ENCODE measurements around the gene BORCS8. TPM values are rescaled to one million over a fixed set of nuclear protein-coding genes. Genes with fewer than 3 reads are reported as not detected.

The BORCS8 gene
- total RNA-seq, 2 donors from 2014 or later, result 27.8 to 27.9 TPM

GRCh38 chr19:19159534-19159933 lies 32.4 kb downstream of the BORCS8 start:
- no peak for DNase-seq
- Histone ChIP-seq H3K4me3 (no peak overlapping the region), H3K4me1 (no peaks in the 10 kb centered on the region), H3K9me3 (no peaks in the 10 kb centered on the region), H3K36me3 (no peaks in the 10 kb centered on the region), H3K27me3 (no peaks in the 10 kb centered on the region), H3K9ac (ENCODE audit: low read depth in 2 of 2, low read length in 2 of 2) (no peak overlapping the region), H3K27ac (no peak overlapping the region)
- TF ChIP-seq CTCF (IDR thresholded peaks at IDR 0.05), result no peak
- intact Hi-C loops (cut with DNase I), result no loop called here

- Histone ChIP-seq H3K4me3 (no peak overlapping the region), H3K27ac (no peak overlapping the region), H3K9ac (ENCODE audit: low read depth in 2 of 2, low read length in 2 of 2) (no peak overlapping the region), H3K27me3 (no peaks in the 10 kb centered on the region), H3K4me1 (no peaks in the 10 kb centered on the region), H3K36me3 (no peaks in the 10 kb centered on the region), H3K9me3 (no peaks in the 10 kb centered on the region)
- DNase-seq, result no peak
- TF ChIP-seq CTCF (IDR thresholded peaks at IDR 0.05), result no peak
- intact Hi-C loops (cut with DNase I), result no loop called here
Measured at GRCh38 chr19:19157808-19158207, 34.1 kb downstream of the BORCS8 start.

- no peak for DNase-seq
- intact Hi-C loops (cut with DNase I), result no loop called here
- H3K27ac ChIP-seq, result no peak overlapping the region
Measured at GRCh38 chr19:19155495-19156219, 36.3 kb downstream of the BORCS8 start.

GRCh38 chr19:19154768-19155494 lies 37.0 kb downstream of the BORCS8 start:
- Histone ChIP-seq H3K36me3 (no peaks in the 10 kb centered on the region), H3K9ac (ENCODE audit: low read depth in 2 of 2, low read length in 2 of 2) (no peak overlapping the region), H3K27me3 (no peaks in the 10 kb centered on the region), H3K9me3 (no peaks in the 10 kb centered on the region), H3K4me3 (no peak overlapping the region), H3K27ac (no peak overlapping the region), H3K4me1 (no peaks in the 10 kb centered on the region)
- no peak for TF ChIP-seq CTCF (IDR thresholded peaks at IDR 0.05)
- DNase-seq, result no peak
- intact Hi-C loops (cut with DNase I), result no loop called here

More at GRCh38 chr19:19155495-19156219, 36.3 kb downstream of the BORCS8 start:
- no peak overlapping the region for H3K9ac ChIP-seq (ENCODE audit: low read depth in 2 of 2, low read length in 2 of 2)
- no peaks in the 10 kb centered on the region for H3K27me3 ChIP-seq
- no peaks in the 10 kb centered on the region for H3K36me3 ChIP-seq
- H3K4me3 ChIP-seq, result no peak overlapping the region
- no peak for TF ChIP-seq CTCF (IDR thresholded peaks at IDR 0.05)
- no peaks in the 10 kb centered on the region for H3K9me3 ChIP-seq
- no peaks in the 10 kb centered on the region for H3K4me1 ChIP-seq

GRCh38 chr19:19152668-19153384 lies 39.1 kb downstream of the BORCS8 start:
- no peak for TF ChIP-seq CTCF (IDR thresholded peaks at IDR 0.05)
- H3K27ac ChIP-seq, result no peak overlapping the region
- H3K9me3 ChIP-seq, result no peaks in the 10 kb centered on the region
- no peak for DNase-seq
- intact Hi-C loops (cut with DNase I), result no loop called here
- H3K9ac ChIP-seq (ENCODE audit: low read depth in 2 of 2, low read length in 2 of 2), result no peak overlapping the region
- H3K36me3 ChIP-seq, result peaks cover 5% of the 10 kb centered on the region
- H3K4me3 ChIP-seq, result no peak overlapping the region
- no peaks in the 10 kb centered on the region for H3K27me3 ChIP-seq
- no peaks in the 10 kb centered on the region for H3K4me1 ChIP-seq
